Stimulated activated CD4-positive, alpha-beta T cell treated with anti-CD3 and anti-CD28 coated beads, TNF-alpha, amount 100 ng/mL, for 1 hour (primary cell): ENCODE data around the gene FARS2.
"Not testable (repeated sequence)": the region's sequence is repeated elsewhere in the genome, so short reads cannot be mapped to it uniquely, and the experiment has no call there.

ENCODE experiments used
- DNase-seq, 3 donors: peaks; one replicate each; pipeline ENCODE4 v3.0.0-alpha.2; 2020; ENCODE audit warnings: low read depth in 3 of 3, low spot score in 1 of 3

FARS2 gene

GRCh38 chr6:5679270-5679669 is 418.0 kb downstream of the FARS2 start:
- DNase-seq = no peak

GRCh38 chr6:5679691-5680090 is 418.4 kb downstream of the FARS2 start:
- no peak for DNase-seq

GRCh38 chr6:5680095-5680494 is 418.8 kb downstream of the FARS2 start:
- no peak for DNase-seq

GRCh38 chr6:5681480-5681879 is 420.2 kb downstream of the FARS2 start:
- DNase-seq = no peak

GRCh38 chr6:5682530-5682929 is 421.2 kb downstream of the FARS2 start:
- no peak for DNase-seq

GRCh38 chr6:5683747-5684146 is 422.4 kb downstream of the FARS2 start:
- not testable (repeated sequence) for DNase-seq

GRCh38 chr6:5684320-5685053 is 423.2 kb downstream of the FARS2 start:
- no peak for DNase-seq

GRCh38 chr6:5693225-5694145 is 432.2 kb downstream of the FARS2 start:
- DNase-seq = no peak

GRCh38 chr6:5695260-5696245 is 434.2 kb downstream of the FARS2 start:
- no peak for DNase-seq

- no peak for DNase-seq
Observed at GRCh38 chr6:5697508-5697907, 436.2 kb downstream of the FARS2 start.

GRCh38 chr6:5698318-5698717 is 437.0 kb downstream of the FARS2 start:
- no peak for DNase-seq

- DNase-seq = not testable (repeated sequence)
Observed at GRCh38 chr6:5699064-5699463, 437.8 kb downstream of the FARS2 start.

- no peak for DNase-seq
Observed at GRCh38 chr6:5701174-5701573, 439.9 kb downstream of the FARS2 start.

GRCh38 chr6:5704708-5705107 is 443.4 kb downstream of the FARS2 start:
- no peak for DNase-seq

- no peak for DNase-seq
Observed at GRCh38 chr6:5705252-5705651, 443.9 kb downstream of the FARS2 start.

GRCh38 chr6:5706124-5707033 is 445.1 kb downstream of the FARS2 start:
- DNase-seq = no peak

GRCh38 chr6:5707281-5708045 is 446.1 kb downstream of the FARS2 start:
- DNase-seq = no peak

- DNase-seq = no peak
Observed at GRCh38 chr6:5710516-5710915, 449.2 kb downstream of the FARS2 start.

GRCh38 chr6:5710936-5711335 is 449.6 kb downstream of the FARS2 start:
- DNase-seq = no peak
